HepG2 (cell line): ENCODE measurements around the gene OSGEPL1. TPM values are rescaled to one million over a fixed set of nuclear protein-coding genes. Genes with fewer than 3 reads are reported as not detected.

Source experiments
- AGO2 ChIP-seq: fragments of 200-400 bp; formaldehyde crosslinking; optimal IDR thresholded peaks from 2 replicates; pipeline ENCODE3; 2017; ENCODE audit warnings: mild to moderate bottlenecking, low read depth, low read length, moderate library complexity
- AKAP8 ChIP-seq: sonication (generic); formaldehyde crosslinking; IDR thresholded peaks from 2 replicates; pipeline ENCODE4 v1.5.1; 2020; ENCODE audit warnings: mild to moderate bottlenecking, missing genetic modification reagents
- CHCHD3 ChIP-seq: sonication (generic); formaldehyde crosslinking; IDR thresholded peaks from 2 replicates; pipeline ENCODE4 v1.8.0; 2022; ENCODE audit warnings: mild to moderate bottlenecking, missing genetic modification reagents, moderate library complexity
- FOXA3 ChIP-seq: IDR thresholded peaks from 2 replicates; pipeline ENCODE4 v1.6.1; 2016; ENCODE audit warnings: missing genetic modification reagents, missing compliant biosample characterization
- HDAC6 ChIP-seq: fragments of 200-600 bp; sonication (generic); IDR thresholded peaks from 2 replicates; pipeline ENCODE4 v1.7.0; 2017; ENCODE audit warnings: mild to moderate bottlenecking, antibody characterized with exemption, low read length, low read depth
- HOXA7 ChIP-seq: sonication (generic); formaldehyde crosslinking; IDR thresholded peaks from 2 replicates; pipeline ENCODE4 v1.8.1; 2022; ENCODE audit warnings: mild to moderate bottlenecking, missing genetic modification reagents, moderate library complexity
- KMT2A ChIP-seq: sonication (generic); formaldehyde crosslinking; IDR thresholded peaks from 2 replicates; pipeline ENCODE4 v1.4.0; 2020; ENCODE audit warnings: missing genetic modification reagents
- NCOA1 ChIP-seq: sonication (generic); formaldehyde crosslinking; IDR thresholded peaks from 2 replicates; pipeline ENCODE4 v1.9.0; 2021; ENCODE audit warnings: missing genetic modification reagents
- RAD51 ChIP-seq: fragments of 450-650 bp; IDR thresholded peaks from 2 replicates; pipeline ENCODE4 v1.6.1; 2016; ENCODE audit warnings: borderline replicate concordance
- SP5 ChIP-seq: IDR thresholded peaks from 2 replicates; pipeline ENCODE4 v1.6.1; 2016; ENCODE audit warnings: low read depth, borderline replicate concordance
- THAP9 ChIP-seq: sonication (generic); formaldehyde crosslinking; IDR thresholded peaks from 2 replicates; pipeline ENCODE4; 2020; ENCODE audit warnings: missing genetic modification reagents, mild to moderate bottlenecking, borderline replicate concordance
- XRCC5 ChIP-seq: fragments of 200-400 bp; formaldehyde crosslinking; optimal IDR thresholded peaks from 2 replicates; pipeline ENCODE3; 2017; ENCODE audit warnings: mild to moderate bottlenecking, low read length
- ZHX1 ChIP-seq: sonication (generic); formaldehyde crosslinking; IDR thresholded peaks from 2 replicates; pipeline ENCODE4 v1.8.1; 2022; ENCODE audit warnings: low read depth, mild to moderate bottlenecking, missing genetic modification reagents
- ZNF224 ChIP-seq: sonication (generic); formaldehyde crosslinking; IDR thresholded peaks from 2 replicates; pipeline ENCODE4 v1.5.0; 2020; ENCODE audit warnings: mild to moderate bottlenecking, missing genetic modification reagents
- ZNF263 ChIP-seq: sonication (generic); formaldehyde crosslinking; IDR thresholded peaks from 2 replicates; pipeline ENCODE4 v1.4.0; 2020; ENCODE audit warnings: missing genetic modification reagents
- ZNF556 ChIP-seq: sonication (generic); formaldehyde crosslinking; IDR thresholded peaks from 2 replicates; pipeline ENCODE4 v1.4.0; 2020; ENCODE audit warnings: mild to moderate bottlenecking, missing genetic modification reagents, borderline replicate concordance
- ZNF670 ChIP-seq: sonication (generic); formaldehyde crosslinking; IDR thresholded peaks from 2 replicates; pipeline ENCODE4 v1.8.0; 2022; ENCODE audit warnings: mild to moderate bottlenecking, missing genetic modification reagents, borderline replicate concordance
- ZNF784 ChIP-seq: sonication (generic); formaldehyde crosslinking; IDR thresholded peaks from 2 replicates; pipeline ENCODE4 v1.5.1; 2020; ENCODE audit warnings: missing genetic modification reagents, mild to moderate bottlenecking, borderline replicate concordance
- polyA plus RNA-seq, 8 experiments: library from polyadenylated mRNA; depleted of rRNA in 3 of 8; stranded (reverse) in 7 of 8; unstranded in 1 of 8; fragments of >200 nt; fragmentation: Illumina TruSeq in 4 of 8; extraction: Trizol in 4 of 8; gene quantifications; 2 replicates each; pipeline versions ENCODE4 v1.2.1 to v1.2.3, GENCODE V29; 2011 to 2016; ENCODE audit warnings: low read depth in 4 of 8, missing spikeins in 1 of 8, mixed read lengths in 1 of 8; ENCODE audit not compliant: insufficient read depth in 1 of 8
- total RNA-seq, 5 experiments: library from RNA; depleted of rRNA; stranded (reverse); fragments of >200 nt; fragmentation: Illumina TruSeq; extraction: Trizol; gene quantifications; 2 replicates each; pipeline ENCODE4 v1.2.3, GENCODE V29; 2016; ENCODE audit warnings: low read depth in 1 of 5
- TF ChIP-seq, protein P1 (sequence below): IDR thresholded peaks from 2 replicates; pipeline ENCODE4 v1.6.1; 2016; ENCODE audit warnings: missing biosample characterization, missing genetic modification reagents, low read depth
- TF ChIP-seq, protein P2 (sequence below): sonication (generic); formaldehyde crosslinking; IDR thresholded peaks from 2 replicates; pipeline ENCODE4 v1.4.0; 2020; ENCODE audit warnings: missing genetic modification reagents

Gene OSGEPL1
- total and polyA plus RNA-seq, 2 of the 13 experiments (the other 11 are each of a cell fraction or from before 2014, with no cell fraction given), result 10.2 to 10.8 TPM

- TF ChIP-seq ZHX1 (CRISPR knock-in tag) (no peak), ZNF784 (CRISPR knock-in tag) (no peak), RAD51 (no peak), THAP9 (no peak), SP5 (CRISPR knock-in tag) (no peak), ZNF224 (CRISPR knock-in tag) (no peak), HOXA7 (CRISPR knock-in tag) (no peak; the same call in 1 of the 2 replicates), ZNF263 (CRISPR knock-in tag) (no peak), HDAC6 (no peak), ZNF670 (CRISPR knock-in tag) (no peak), AGO2 (no peak), CHCHD3 (CRISPR knock-in tag) (no peak), KMT2A (CRISPR knock-in tag) (no peak), XRCC5 (peak; percentile 16), AKAP8 (no peak), NCOA1 (CRISPR knock-in tag) (no peak), ZNF556 (CRISPR knock-in tag) (no peak), FOXA3 (CRISPR knock-in tag) (0 out of 2 replicates have a peak, but pooled peaks have one; percentile 2)
- TF ChIP-seq, protein P1, sequence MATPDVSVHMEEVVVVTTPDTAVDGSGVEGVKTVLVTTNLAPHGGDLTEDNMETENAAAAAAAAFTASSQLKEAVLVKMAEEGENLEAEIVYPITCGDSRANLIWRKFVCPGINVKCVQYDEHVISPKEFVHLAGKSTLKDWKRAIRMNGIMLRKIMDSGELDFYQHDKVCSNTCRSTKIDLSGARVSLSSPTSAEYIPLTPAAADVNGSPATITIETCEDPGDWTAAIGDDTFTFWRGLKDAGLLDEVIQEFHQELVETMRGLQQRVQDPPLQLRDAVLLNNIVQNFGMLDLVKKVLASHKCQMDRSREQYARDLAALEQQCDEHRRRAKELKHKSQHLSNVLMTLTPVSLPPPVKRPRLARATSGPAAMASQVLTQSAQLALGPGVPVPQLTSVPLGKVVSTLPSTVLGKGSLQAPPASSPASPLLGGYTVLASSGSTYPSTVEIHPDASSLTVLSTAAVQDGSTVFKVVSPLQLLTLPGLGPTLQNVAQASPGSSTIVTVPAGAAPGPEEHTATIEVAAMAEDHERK (CRISPR knock-in tag), result no peak
- TF ChIP-seq, protein P2, sequence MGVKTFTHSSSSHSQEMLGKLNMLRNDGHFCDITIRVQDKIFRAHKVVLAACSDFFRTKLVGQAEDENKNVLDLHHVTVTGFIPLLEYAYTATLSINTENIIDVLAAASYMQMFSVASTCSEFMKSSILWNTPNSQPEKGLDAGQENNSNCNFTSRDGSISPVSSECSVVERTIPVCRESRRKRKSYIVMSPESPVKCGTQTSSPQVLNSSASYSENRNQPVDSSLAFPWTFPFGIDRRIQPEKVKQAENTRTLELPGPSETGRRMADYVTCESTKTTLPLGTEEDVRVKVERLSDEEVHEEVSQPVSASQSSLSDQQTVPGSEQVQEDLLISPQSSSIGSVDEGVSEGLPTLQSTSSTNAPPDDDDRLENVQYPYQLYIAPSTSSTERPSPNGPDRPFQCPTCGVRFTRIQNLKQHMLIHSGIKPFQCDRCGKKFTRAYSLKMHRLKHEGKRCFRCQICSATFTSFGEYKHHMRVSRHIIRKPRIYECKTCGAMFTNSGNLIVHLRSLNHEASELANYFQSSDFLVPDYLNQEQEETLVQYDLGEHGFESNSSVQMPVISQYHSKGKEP (CRISPR knock-in tag), result no peak
Observed at GRCh38 chr2:189783451-189783926, 20.9 kb upstream of the OSGEPL1 start (continued).
